Activated effector memory CD4-positive, alpha-beta T cell treated with anti-CD3 and anti-CD28 coated beads, Interleukin-2, amount 50 U/mL, for 16 hours (primary cell): ENCODE data around the gene COL6A2.
A peak's percentile ranks its signal among the peaks of the same experiment; 100 is the strongest.
"Not testable (repeated sequence)": the region's sequence is repeated elsewhere in the genome, so short reads cannot be mapped to it uniquely, and the experiment has no call there.

Experiments
- DNase-seq: peaks from one replicate; pipeline ENCODE4 v3.0.0-alpha.2; 2020

The COL6A2 gene

DNA sequence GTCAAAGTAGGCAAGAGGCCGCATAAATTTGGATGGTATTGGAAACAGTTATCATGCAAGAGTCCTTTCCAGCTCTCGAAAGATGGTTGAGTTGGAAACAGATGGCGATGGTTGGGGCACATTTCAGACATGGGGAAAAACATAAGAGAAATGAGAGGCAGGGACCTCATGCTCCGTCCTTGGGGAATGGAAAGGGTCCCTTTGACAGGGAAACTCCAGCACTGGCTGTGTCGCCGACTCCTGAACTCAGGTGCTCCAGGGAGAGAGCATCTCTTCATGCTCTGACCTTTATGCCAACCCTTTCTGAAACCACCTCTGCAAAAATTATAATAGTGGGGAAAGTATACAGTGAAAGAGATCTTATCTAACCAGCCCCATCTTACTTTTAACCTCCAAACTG is 36.8 kb upstream of the COL6A2 start:
- no peak for DNase-seq

DNA sequence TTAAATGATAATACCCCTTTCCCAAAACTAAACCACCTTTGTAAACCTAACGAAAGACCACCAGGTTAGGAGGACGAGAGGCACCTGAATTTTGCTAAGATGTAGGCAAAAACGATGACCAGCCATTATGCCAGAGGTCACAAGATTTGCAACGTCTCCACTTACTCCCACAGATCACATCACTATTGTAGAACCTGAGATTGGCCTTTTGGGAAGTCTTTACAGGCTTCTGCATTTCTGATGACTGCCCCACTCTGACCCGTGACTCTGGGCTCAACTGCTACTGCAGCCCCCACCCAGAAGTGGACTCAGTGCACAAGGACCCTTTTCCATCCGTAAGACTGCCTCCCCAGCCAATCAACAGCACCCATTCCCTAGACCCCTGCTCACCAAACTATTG is 36.4 kb upstream of the COL6A2 start:
- DNase-seq: no peak

- DNase-seq: no peak
Observed at GRCh38 chr21:46061950-46062349, 36.0 kb upstream of the COL6A2 start.

GRCh38 chr21:46062471-46063211 is 35.3 kb upstream of the COL6A2 start:
- DNase-seq: no peak

- DNase-seq: no peak
Observed at GRCh38 chr21:46063227-46063626, 34.7 kb upstream of the COL6A2 start.

DNA sequence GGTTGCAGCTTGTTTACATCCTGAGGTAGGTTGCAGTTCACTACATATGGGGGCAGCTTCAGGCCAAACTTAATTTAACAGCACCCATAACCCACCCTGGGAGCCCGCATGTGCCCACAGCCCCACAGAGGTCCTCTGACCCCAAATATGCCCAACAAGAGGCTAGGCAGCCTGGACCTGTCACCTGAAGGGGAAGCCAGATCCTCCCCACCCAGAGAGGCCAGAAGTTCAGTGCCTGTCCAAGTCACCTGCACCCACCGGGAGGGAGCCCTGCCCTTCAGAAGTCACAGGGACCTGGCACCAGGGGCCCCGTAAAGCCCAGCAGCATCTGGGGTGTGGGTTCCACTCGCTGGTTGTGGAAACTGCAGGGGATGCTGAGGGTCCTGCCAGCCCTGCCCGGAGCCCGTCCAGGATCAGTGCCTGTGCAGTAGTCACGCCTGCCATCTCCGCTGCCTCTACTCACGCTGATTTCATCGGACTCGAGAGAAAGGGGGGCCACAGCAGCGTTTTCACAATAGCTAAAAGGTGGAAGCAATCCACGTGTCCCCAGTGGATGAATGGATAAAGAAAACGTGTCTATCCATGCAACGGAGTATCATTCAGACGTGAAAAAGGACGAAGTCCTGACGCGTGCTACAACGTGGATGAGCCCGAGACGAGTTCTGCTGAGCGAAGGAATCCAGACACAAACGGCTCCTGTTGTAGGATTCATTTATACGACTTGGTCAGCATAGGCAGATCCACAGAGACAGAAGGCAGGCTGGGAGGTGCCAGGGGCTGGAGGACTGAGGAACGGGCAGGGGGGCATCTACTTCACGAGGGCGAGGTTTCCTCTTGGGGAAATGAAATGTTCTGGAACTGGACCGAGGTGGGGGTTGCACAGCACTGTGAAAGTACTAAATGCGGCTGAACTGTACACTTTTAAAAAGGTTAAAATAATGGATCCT is 33.9 kb upstream of the COL6A2 start:
- peak; percentile 53 for DNase-seq

- peak; percentile 30 for DNase-seq
Observed at GRCh38 chr21:46064870-46065214, 33.1 kb upstream of the COL6A2 start.

DNA sequence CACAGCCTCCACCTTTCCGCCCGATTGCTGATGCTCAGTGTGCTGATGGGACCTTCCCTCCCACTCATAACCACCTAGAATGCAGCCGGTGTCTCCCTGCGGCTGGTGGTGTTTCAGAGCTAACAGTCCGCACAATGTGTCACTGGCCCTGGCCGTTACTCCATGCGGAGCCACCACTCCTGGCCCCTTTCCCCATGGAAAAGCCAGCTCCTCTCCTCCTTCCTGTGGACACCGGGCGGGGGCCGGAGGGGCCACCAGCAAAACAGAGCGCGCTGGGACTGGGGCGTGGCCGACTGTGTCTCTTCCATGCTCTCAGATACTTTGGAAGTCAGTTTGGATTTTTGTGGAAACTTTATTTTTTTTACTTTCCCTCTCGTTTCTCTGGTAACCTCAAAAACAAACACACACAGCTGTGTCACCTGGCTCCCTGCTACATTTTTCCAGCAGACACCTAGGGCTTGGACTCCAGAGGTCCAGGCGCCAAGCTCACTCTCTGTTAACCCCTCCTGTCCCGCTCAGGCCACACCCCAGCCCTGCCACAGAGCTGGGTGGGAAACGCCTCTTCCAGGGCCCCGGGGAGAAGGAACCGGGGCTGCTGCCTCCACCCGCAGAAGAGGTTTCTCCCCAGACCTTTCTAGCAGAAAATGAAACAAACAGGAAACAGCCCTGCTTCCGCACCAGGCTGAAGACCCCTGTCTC is 32.5 kb upstream of the COL6A2 start:
- DNase-seq: no peak

DNA sequence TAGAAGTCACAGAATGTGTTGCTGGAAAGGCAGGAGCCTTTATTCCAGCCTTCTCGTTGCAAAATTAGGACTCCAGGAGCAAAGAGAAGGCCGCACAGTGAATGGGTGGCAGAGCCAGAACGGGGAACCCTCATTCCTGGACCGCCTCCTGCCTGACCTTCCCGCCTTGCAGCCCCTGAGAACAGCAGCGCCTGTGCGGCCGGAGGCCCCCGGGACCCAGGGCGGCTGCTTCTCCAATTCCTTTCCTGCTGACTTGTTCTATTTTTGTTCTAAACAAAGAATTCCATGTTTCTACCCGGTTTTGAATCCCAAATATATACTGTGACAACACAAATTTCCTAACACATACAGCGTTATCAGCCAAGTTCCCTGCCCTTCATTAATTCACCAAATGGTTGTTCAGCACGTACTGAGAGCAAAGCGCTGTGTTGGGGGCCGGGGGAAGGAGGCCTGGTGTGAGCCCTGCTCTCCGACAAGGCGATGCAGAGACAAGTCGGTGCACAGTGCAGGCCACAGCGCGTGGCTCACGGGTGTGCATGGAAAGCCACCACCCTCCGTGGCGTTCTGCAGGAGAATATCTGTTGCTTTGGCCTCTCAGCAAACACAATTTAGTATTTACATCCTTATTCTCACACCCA is 31.9 kb upstream of the COL6A2 start:
- no peak for DNase-seq

DNA sequence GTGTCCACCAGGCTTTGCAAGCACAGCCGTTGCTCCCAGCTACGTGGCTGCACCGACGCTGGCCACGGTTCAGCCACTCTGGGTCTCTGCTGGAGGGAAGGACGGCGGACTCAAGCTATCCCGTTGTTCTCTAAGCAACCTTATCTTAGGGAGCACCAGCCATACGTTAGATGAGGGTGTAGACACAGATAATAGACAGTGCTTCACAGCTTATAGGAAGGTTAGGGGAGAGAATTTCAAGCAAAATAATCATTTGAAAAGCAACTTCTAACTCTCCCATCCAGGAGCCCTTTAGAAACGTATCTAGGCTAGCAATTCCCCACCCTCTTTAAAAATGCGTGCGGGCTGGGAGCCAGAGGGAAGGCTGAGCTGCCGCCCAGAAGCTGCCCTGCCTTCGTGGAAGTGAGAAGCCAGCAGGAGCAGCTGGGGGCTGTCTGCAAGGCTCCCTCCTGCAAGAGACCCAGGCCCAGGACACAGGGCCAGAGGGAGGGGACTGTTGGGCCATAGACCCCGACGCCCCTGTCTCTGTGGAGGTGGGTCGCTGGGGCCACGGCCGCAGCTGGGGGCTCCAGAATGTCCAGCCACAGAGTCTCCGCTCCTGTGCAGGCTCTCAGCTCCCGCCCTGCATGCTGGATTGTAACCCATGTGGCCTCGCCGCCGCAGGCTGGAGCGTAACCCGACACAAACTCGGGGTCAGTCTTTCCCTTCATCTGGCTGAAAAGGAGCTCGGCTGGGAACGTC is 31.2 kb upstream of the COL6A2 start:
- DNase-seq: peak; percentile 48

DNA sequence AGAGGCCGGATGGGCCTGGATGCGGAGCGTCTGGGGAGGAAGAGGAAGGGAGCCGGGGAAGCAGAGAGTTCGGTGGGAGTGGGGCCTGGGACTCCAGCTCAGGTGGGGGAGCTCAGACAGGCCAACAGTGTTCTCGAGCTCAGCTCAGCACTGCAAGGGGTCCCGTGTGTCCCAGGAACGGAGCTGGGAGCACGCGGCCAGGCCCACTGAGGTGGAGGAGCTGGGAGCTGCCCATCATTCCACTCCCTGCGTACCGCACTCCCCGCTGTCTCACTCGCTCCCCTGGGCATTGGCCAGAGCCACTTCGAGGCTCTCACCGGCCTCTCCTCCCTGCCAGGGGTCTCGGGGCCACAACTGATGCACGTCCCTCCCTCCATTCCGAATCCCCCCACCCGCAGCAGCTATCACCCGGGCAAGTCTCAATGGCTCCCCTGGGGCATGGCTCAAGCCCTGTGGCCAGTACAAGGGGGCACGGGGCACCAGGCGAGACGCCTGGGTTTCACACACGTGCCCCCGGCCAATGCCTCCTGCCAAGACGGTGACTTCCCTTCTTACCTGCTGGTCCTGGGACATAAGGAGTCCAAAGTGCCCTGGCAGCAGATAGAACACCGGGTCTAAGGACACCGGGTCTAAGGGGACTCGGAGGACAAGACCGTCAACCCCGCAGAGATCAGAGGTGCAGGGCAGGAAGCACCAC is 30.3 kb upstream of the COL6A2 start:
- peak; percentile 50 for DNase-seq

DNA sequence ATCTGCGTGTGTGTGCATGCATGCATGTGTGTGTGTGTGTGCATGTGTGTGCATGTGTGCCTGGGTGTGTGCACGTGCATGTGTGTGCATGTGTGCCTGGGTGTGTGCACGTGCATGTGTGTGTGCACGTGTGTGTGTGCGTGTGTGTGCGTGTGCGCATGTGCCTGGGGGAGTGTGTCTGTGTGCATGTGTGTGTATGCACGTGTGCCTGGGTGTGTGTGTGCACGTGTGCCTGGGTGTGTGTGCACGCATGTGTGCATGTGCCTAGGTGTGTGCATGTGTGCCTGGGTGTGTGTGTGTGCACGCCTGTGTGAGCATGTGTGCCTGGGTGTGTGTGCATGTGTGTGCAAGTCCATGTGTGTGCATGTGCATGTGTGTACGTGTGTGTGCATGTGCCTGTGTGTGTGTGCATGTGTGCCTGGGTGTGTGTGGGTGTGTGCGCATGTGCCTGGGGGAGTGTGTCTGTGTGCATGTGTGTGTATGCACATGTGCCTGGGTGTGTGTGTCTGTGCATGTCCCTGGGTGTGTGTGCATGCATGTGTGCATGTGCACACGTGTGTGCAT is 29.3 kb upstream of the COL6A2 start:
- no peak for DNase-seq

GRCh38 chr21:46069166-46069565 is 28.7 kb upstream of the COL6A2 start:
- DNase-seq: no peak

- DNase-seq: peak; percentile 46
Observed at GRCh38 chr21:46069719-46070279, 28.1 kb upstream of the COL6A2 start.

- DNase-seq: peak; percentile 25
Observed at GRCh38 chr21:46071082-46071481, 26.8 kb upstream of the COL6A2 start.

DNA sequence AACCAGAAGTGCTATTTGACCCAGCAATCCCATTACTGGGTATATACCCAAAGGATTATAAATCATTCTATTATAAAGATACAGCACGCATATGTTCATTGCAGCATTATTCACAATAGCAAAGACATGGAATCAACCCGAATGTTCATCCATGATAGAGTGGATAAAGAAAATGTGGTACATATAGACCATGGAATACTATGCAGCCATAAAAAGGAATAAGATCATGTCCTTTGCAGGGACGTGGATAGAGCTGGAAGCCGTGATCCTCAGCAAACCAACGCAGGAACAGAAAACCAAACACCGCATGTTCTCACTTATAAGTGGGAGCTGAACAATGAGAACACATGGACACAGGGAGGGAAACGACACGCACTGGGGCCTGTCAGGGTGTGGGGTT is 21.2 kb upstream of the COL6A2 start:
- DNase-seq: not testable (repeated sequence)

DNA sequence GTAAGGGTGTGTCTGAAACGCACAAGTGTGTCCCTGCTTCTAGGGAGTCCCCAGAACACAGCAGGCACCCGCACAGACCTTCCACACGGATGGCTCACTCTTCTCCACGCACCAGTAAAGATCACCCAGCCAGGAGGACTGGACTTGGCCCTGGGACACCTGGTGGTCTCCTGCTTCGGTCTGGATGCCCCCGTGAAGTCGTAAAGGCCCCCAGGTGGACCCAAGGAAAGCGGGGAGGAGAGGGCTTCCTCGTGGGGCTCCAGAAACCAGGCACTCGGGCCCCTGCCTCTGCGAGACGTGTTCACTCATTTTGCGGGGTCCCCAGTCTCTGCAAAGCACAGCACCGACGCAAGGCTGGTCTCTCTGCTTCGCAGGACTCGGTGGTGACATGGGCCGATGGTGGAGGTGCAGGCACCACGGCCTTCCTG is 20.2 kb upstream of the COL6A2 start:
- peak; percentile 43 for DNase-seq

DNA sequence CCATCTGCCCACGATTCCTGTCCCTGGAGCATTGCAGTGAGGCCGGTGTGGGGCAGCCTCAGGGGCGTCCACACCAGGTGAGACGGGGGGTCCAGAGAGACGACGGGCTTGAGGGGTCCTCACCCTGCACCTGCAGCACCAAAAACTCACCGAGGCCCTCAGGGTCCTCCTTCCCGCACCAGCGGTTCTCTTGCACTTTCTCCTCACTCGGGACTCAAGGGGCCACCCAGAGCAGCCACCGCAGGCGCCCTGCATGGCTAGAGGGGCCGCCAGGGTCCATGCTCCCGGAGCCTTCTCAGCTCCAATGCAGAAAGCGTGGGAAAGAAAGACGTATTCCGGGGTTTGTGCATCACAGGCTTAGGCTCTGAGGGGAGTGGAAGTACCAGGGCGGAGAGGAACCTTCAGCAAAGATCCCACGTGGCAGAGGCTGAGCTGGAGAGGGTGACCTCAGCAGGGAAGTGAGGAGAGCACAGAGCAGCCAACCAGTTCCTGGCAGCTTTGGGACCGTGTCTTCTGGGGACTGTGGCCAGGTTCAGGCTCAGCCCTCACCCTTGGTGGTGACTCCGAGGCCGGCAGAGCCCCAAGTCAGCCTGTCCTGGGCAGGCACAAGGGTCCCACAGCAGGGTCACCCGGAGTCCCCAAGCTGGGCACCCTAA is 19.5 kb upstream of the COL6A2 start:
- DNase-seq: peak; percentile 43

DNA sequence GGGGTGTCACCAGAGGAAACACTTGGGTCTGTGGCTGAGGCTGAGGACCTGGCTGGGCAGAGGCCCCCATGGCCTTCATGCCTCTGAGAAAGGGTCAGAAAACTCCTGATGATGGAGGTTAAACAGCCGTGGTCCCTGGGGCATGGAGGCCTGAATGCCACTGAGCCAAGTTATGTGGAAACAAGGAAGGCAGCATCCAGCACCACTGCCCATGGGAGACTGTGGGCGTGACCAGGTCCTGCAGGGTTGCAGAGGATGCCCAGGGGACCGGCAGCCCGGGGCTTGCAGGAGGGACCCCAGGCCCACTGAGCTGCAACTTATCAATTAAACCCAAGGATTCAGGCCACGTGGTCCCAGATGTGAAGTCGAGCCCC is 18.9 kb upstream of the COL6A2 start:
- DNase-seq: no peak
